Measurements from ENCODE around the gene SYNJ2BP. TPM values are rescaled to one million over a fixed set of nuclear protein-coding genes. Genes with fewer than 3 reads are reported as not detected.

The SYNJ2BP gene
- total and polyA plus RNA-seq, 9 of the 15 experiments (the other 6 are each of a cell fraction or from before 2014, with no cell fraction given): 1.8 to 4.6 (median 3.3) TPM

GRCh38 chr14:70380824-70381223 is 36.1 kb downstream of the SYNJ2BP start (continued):
- TF ChIP-seq ATF4 (CRISPR knock-in tag; IDR thresholded peaks at IDR 0.05): no peak
- TF ChIP-seq RUNX1 (IDR thresholded peaks at IDR 0.05; ENCODE audit: low read depth): no peak

GRCh38 chr14:70378696-70379095 is 38.2 kb downstream of the SYNJ2BP start:
- 13% methylated on average over 1 of the region's 1 CpG for WGBS (ENCODE audit: insufficient coverage, low coverage, missing lambda C conversion rate)
- BruUV-seq (replicated peaks): no TSS peak
- no peak for TF ChIP-seq CTBP1 (IDR thresholded peaks at IDR 0.05; ENCODE audit: borderline replicate concordance)
- TF ChIP-seq MXI1 (IDR thresholded peaks at IDR 0.05; ENCODE audit: low read depth, low read length): no peak
- TF ChIP-seq KDM2B (CRISPR knock-in tag; IDR thresholded peaks at IDR 0.05): no peak
- TF ChIP-seq THRA (IDR thresholded peaks at IDR 0.05): no peak
- no peak for TF ChIP-seq KLF6 (CRISPR knock-in tag; IDR thresholded peaks at IDR 0.05; ENCODE audit: borderline replicate concordance)
- no peak for TF ChIP-seq LEF1 (IDR thresholded peaks at IDR 0.05)
- TF ChIP-seq JUND (IDR thresholded peaks at IDR 0.05; ENCODE audit: borderline replicate concordance, low read depth, low read length): no peak
- no peak for TF ChIP-seq JUND (tag; IDR thresholded peaks at IDR 0.05; ENCODE audit: borderline replicate concordance, low read depth, low read length)
- TF ChIP-seq E4F1 (CRISPR knock-in tag; IDR thresholded peaks at IDR 0.05; ENCODE audit: borderline replicate concordance): no peak
- no peak for TF ChIP-seq ADNP (tag; IDR thresholded peaks at IDR 0.05)
- no peak for TF ChIP-seq SMAD4 (CRISPR knock-in tag; conservative IDR thresholded peaks at IDR 0.05)
- TF ChIP-seq KLF10 (CRISPR knock-in tag; IDR thresholded peaks at IDR 0.05): no peak
- Histone ChIP-seq H3K27me3 (ENCODE audit: control insufficient read depth in 2 of 2, insufficient read depth in 2 of 2, low read length in 2 of 2) (no peaks in the 10 kb centered on the region), H3K9ac (ENCODE audit: insufficient read depth in 1 of 2, low read depth in 2 of 2, low read length in 2 of 2) (no peak overlapping the region), H3K79me2 (ENCODE audit: control insufficient read depth, insufficient read depth, low read length) (no peaks in the 10 kb centered on the region), H3K36me3 (ENCODE audit: control insufficient read depth, insufficient read depth, low read length) (no peaks in the 10 kb centered on the region), H3K9me3 (replicated peaks; ENCODE audit: control insufficient read depth, insufficient read depth, low read depth, low read length) (no peaks in the 10 kb centered on the region), H3K4me3 (no peak overlapping the region), H3K4me2 (ENCODE audit: insufficient read depth, low read length) (no peak overlapping the region), H2AFZ (ENCODE audit: low read depth, low read length) (no peak overlapping the region), H4K20me1 (replicated peaks; ENCODE audit: control insufficient read depth, insufficient read depth, low read length) (no peaks in the 10 kb centered on the region), H3K4me1 (replicated peaks in 1 of 2; ENCODE audit: control insufficient read depth in 2 of 2, insufficient read depth in 2 of 2, low read length in 2 of 2) (no peaks in the 10 kb centered on the region), H3K9me1 (ENCODE audit: control insufficient read depth, insufficient read depth, low read length) (no peaks in the 10 kb centered on the region), H3K27ac (ENCODE audit: extremely low read depth, low read depth, low read length) (no peak overlapping the region)
- no peak for DNase-seq (ENCODE audit: extremely low read depth in 1 of 4, low spot score in 3 of 4)
- POLR2A ChIA-PET: no interaction called here
- in situ Hi-C loops (cut with MboI) (no loop called here), intact Hi-C loops (cut with micrococcal nuclease) (no loop called here)
- ATAC-seq: no peak
- no peak for FAIRE-seq
- CTCF ChIA-PET (ENCODE audit: low intra/inter-chr PET ratio): no interaction called here
